ENCODE results near the gene TAF1B.

The TAF1B gene

DNA sequence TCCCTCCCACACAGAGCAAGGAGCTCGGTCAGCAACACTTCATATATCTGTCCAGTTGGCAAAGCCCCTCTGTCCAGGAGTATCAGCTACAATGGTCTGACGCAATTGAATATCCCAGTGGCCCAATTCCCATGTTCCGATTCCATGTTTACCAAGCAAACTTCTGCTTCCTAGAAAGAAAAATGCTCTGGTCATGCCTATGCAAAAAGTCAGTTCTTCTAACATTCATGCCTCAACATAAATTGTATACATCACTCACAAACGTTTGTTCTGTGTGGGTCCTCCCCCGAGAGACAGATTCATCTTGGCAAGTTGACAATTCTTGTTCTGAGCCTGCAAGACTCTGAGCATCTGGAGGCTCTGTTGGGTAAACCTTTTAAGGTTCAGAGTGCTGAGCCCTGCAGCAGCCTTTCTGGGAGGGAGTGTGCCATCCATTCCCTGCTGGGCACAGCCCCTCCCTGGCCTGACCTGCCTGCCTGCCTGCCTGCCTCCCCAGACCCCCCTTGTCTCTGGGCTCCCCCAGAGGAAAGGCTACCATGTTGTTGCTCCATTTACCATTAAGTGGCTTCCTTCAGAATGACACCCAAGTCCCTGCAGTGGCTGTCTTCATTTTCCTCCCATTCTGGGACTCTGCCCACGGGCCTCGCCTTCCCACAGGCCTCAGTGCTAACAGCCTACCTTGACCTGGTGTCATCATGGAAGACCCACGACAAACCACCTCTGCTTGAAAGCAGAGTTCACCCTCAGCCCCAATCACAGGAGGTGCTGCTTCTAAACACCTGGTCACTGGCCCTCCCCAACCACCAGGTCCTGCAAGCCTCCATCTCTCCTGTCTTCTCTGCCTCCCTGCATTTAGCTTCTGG is 37.6 kb upstream of the TAF1B start:
- Histone ChIP-seq H3K27me3 (ENCODE audit: insufficient read depth, insufficient read length) (no peaks in the 10 kb centered on the region), H3K36me3 (ENCODE audit: insufficient read depth, insufficient read length, low read length) (no peaks in the 10 kb centered on the region), H3K9me3 (ENCODE audit: insufficient read depth, low read length) (no peaks in the 10 kb centered on the region), H3K4me3 (ENCODE audit: insufficient read length, low read depth) (no peak overlapping the region), H3K9ac (ENCODE audit: insufficient read length, low read depth) (no peak overlapping the region), H3K4me1 (ENCODE audit: insufficient read depth, insufficient read length) (peaks cover 14% of the 10 kb centered on the region)
- no peak for DNase-seq (ENCODE audit: low read depth, low spot score)
- TF ChIP-seq YY1 (IDR thresholded peaks at IDR 0.05; ENCODE audit: insufficient read depth, insufficient read length) (no peak), ZNF274 (IDR thresholded peaks at IDR 0.05; ENCODE audit: low read depth, low read length) (no peak), SUZ12 (IDR thresholded peaks at IDR 0.05; ENCODE audit: extremely low read depth, insufficient read depth, insufficient read length) (no peak)

DNA sequence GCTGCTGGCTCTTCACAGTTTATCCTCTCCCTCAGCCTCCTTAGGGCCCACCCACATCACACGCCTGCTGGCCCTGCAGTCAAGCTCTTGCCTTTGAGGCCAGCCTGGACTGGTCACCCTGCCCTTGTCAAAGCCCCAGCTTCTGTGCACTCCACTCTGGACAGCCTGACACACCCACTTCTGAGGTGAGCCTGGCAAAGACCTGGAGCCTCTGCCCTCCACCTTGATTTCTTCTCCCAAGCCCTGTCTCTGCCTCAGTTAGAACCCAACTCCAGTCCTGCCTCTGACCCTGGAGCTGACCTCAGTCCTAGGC is 37.0 kb upstream of the TAF1B start:
- H3K4me3 ChIP-seq (ENCODE audit: insufficient read length, low read depth) = no peak overlapping the region
- H3K27me3 ChIP-seq (ENCODE audit: insufficient read depth, insufficient read length) = no peaks in the 10 kb centered on the region
- no peak for TF ChIP-seq YY1 (IDR thresholded peaks at IDR 0.05; ENCODE audit: insufficient read depth, insufficient read length)
- no peak for TF ChIP-seq SUZ12 (IDR thresholded peaks at IDR 0.05; ENCODE audit: extremely low read depth, insufficient read depth, insufficient read length)
- TF ChIP-seq ZNF274 (IDR thresholded peaks at IDR 0.05; ENCODE audit: low read depth, low read length) = no peak
- DNase-seq (ENCODE audit: low read depth, low spot score) = no peak
- no peaks in the 10 kb centered on the region for H3K9me3 ChIP-seq (ENCODE audit: insufficient read depth, low read length)
- H3K4me1 ChIP-seq (ENCODE audit: insufficient read depth, insufficient read length) = peaks cover 9% of the 10 kb centered on the region
- no peaks in the 10 kb centered on the region for H3K36me3 ChIP-seq (ENCODE audit: insufficient read depth, insufficient read length, low read length)
- H3K9ac ChIP-seq (ENCODE audit: insufficient read length, low read depth) = no peak overlapping the region

DNA sequence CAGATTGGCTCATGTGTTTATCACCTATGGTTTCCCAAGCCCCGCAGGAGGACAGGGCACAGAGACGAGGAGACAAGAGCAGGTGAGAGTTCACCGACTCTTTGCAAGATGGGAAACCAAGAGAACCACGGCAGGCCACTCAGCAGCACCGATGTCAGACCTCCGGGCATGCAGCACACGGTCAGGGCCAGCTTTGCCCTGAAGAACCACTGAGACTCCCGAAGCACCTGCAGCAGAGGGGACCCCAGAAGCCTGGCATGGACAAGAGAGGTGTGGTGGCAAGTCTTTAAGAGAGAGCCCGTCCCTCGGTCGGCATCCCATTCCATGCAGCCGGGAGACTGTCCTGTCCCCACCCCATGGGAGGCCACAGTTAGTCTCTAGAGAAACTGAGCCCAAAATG is 36.6 kb upstream of the TAF1B start:
- Histone ChIP-seq H3K4me3 (ENCODE audit: insufficient read length, low read depth) (no peak overlapping the region), H3K9me3 (ENCODE audit: insufficient read depth, low read length) (no peaks in the 10 kb centered on the region), H3K36me3 (ENCODE audit: insufficient read depth, insufficient read length, low read length) (no peaks in the 10 kb centered on the region), H3K4me1 (ENCODE audit: insufficient read depth, insufficient read length) (peaks cover 5% of the 10 kb centered on the region), H3K9ac (ENCODE audit: insufficient read length, low read depth) (no peak overlapping the region), H3K27me3 (ENCODE audit: insufficient read depth, insufficient read length) (no peaks in the 10 kb centered on the region)
- no peak for DNase-seq (ENCODE audit: low read depth, low spot score)
- no peak for TF ChIP-seq YY1 (IDR thresholded peaks at IDR 0.05; ENCODE audit: insufficient read depth, insufficient read length)
- TF ChIP-seq ZNF274 (IDR thresholded peaks at IDR 0.05; ENCODE audit: low read depth, low read length) = no peak
- no peak for TF ChIP-seq SUZ12 (IDR thresholded peaks at IDR 0.05; ENCODE audit: extremely low read depth, insufficient read depth, insufficient read length)

DNA sequence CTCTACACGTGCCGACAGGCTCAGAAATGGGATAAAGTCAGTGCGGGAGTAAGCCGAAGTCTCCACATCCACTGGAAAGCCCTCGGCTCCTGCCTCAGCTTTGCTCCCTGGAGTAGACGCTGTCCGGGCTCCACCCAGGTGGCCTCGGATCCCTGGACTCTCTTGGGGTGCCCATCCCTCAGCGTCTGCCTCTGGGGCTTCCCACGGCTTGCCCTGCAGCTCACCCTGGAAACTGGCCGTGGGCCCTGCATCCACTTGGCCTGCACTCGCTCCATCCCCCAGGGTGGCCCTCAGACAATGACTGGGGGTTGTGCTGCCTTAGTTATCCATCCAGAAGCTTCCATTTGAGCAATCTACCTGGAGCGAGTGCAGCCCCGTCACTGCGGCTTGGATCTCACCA is 36.2 kb upstream of the TAF1B start:
- Histone ChIP-seq H3K27me3 (ENCODE audit: insufficient read depth, insufficient read length) (no peaks in the 10 kb centered on the region), H3K4me3 (ENCODE audit: insufficient read length, low read depth) (no peak overlapping the region)
- TF ChIP-seq YY1 (IDR thresholded peaks at IDR 0.05; ENCODE audit: insufficient read depth, insufficient read length) (no peak), SUZ12 (IDR thresholded peaks at IDR 0.05; ENCODE audit: extremely low read depth, insufficient read depth, insufficient read length) (no peak), ZNF274 (IDR thresholded peaks at IDR 0.05; ENCODE audit: low read depth, low read length) (no peak)

DNA sequence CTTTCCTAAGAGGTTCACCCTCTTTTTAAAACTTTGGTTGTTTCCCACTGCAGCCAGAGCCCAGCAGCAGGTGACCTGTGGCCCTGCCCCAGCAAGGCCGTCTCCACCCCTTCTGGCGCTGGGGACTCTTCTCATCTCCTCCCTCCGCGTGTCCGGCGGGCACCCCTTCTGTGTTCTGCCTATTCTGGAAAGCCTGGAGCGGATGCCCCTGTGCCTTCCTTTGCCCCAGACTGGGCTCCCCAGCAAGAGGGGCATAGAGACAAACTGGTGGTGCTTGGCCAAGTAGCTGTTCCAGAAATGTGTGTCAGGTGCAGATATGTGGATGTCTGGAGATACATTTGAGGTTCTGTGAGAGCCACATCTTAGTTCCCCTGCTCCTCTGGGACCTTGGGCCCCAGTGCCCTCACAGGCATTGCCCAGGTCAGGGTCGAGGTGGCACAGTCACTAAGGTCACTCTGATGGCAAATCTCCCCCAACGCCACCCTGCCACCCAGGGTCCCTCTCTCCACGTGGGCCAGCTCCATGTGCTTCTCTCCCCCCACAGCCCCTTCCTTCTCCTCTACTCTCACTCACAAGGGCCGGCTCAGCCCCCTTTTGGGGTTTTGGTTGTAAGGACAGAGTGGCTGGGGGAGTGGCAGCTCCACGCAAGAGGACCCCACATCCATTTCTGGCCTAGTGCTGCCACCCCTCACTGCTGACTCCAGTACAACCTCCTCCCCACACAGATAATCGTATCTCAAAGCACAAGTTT is 35.5 kb upstream of the TAF1B start:
- no peaks in the 10 kb centered on the region for H3K27me3 ChIP-seq (ENCODE audit: insufficient read depth, insufficient read length)
- DNase-seq (ENCODE audit: low read depth, low spot score) = no peak
- TF ChIP-seq YY1 (IDR thresholded peaks at IDR 0.05; ENCODE audit: insufficient read depth, insufficient read length) = no peak
- no peak for TF ChIP-seq SUZ12 (IDR thresholded peaks at IDR 0.05; ENCODE audit: extremely low read depth, insufficient read depth, insufficient read length)
- TF ChIP-seq ZNF274 (IDR thresholded peaks at IDR 0.05; ENCODE audit: low read depth, low read length) = no peak
- no peak overlapping the region for H3K9ac ChIP-seq (ENCODE audit: insufficient read length, low read depth)
- no peaks in the 10 kb centered on the region for H3K9me3 ChIP-seq (ENCODE audit: insufficient read depth, low read length)
- H3K4me3 ChIP-seq (ENCODE audit: insufficient read length, low read depth) = no peak overlapping the region
- H3K4me1 ChIP-seq (ENCODE audit: insufficient read depth, insufficient read length) = no peaks in the 10 kb centered on the region
- no peaks in the 10 kb centered on the region for H3K36me3 ChIP-seq (ENCODE audit: insufficient read depth, insufficient read length, low read length)

More for the DNA sequence above, 36.2 kb upstream of the TAF1B start:
- no peak for DNase-seq (ENCODE audit: low read depth, low spot score)
- Histone ChIP-seq H3K4me1 (ENCODE audit: insufficient read depth, insufficient read length) (peaks cover 2% of the 10 kb centered on the region), H3K9me3 (ENCODE audit: insufficient read depth, low read length) (no peaks in the 10 kb centered on the region), H3K9ac (ENCODE audit: insufficient read length, low read depth) (no peak overlapping the region), H3K36me3 (ENCODE audit: insufficient read depth, insufficient read length, low read length) (no peaks in the 10 kb centered on the region)

DNA sequence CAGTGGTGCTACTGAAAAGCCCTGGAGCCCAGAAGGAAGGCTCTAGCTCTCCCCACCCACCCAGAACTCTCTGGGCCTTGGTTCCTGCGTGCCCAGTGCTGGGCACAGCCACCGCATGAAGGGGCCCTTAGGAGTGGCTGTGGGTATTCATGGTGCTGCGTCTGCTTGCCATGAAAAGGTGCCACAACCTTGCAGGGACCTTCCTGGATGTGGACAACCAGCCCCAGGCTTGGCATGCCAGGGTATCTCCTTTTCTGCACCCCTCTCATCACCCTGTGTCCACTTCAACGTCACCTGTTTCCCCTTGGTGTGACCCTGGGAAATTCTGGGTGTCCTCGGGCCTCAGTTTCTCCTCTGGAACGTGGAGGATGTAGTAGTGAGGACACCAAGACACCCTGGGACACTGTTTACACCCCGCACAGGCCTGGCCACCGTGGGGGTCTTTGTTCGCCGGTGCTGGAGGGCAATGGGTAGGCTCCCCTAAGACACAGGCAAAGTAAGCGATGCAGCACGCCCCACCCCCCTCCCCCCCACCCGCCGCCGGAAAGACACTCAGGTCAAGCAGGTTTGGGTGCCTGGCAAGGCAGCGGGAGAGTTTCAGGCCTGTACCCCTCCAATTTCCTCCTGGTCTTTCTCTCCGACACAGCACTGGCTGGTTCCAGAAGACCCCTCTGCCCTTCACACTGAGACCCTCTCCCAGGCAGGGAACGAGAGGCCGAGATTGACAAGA is 34.8 kb upstream of the TAF1B start:
- no peak for TF ChIP-seq YY1 (IDR thresholded peaks at IDR 0.05; ENCODE audit: insufficient read depth, insufficient read length)
- no peak for TF ChIP-seq SUZ12 (IDR thresholded peaks at IDR 0.05; ENCODE audit: extremely low read depth, insufficient read depth, insufficient read length)
- TF ChIP-seq ZNF274 (IDR thresholded peaks at IDR 0.05; ENCODE audit: low read depth, low read length) = no peak
- no peak overlapping the region for H3K9ac ChIP-seq (ENCODE audit: insufficient read length, low read depth)
- H3K36me3 ChIP-seq (ENCODE audit: insufficient read depth, insufficient read length, low read length) = no peaks in the 10 kb centered on the region
- no peaks in the 10 kb centered on the region for H3K9me3 ChIP-seq (ENCODE audit: insufficient read depth, low read length)
- H3K4me3 ChIP-seq (ENCODE audit: insufficient read length, low read depth) = no peak overlapping the region
- H3K4me1 ChIP-seq (ENCODE audit: insufficient read depth, insufficient read length) = peaks cover 3% of the 10 kb centered on the region
- H3K27me3 ChIP-seq (ENCODE audit: insufficient read depth, insufficient read length) = no peaks in the 10 kb centered on the region
- no peak for DNase-seq (ENCODE audit: low read depth, low spot score)

DNA sequence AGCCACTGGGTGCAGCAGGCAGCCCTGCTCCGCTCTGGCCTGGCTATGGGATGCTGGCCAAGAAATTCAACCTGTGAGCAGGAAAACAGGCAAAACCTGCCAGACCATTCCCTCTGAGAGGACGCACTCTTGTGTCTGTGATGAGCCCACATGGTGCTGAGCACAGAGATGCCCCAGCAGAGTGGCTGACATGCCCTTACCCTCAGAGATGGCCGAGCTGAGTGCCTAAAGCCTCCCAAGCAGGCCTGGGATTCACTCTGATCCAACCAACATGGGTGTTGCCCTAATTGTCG is 34.3 kb upstream of the TAF1B start:
- H3K4me3 ChIP-seq (ENCODE audit: insufficient read length, low read depth) = no peak overlapping the region
- H3K9me3 ChIP-seq (ENCODE audit: insufficient read depth, low read length) = no peaks in the 10 kb centered on the region
- no peak for DNase-seq (ENCODE audit: low read depth, low spot score)
- TF ChIP-seq SUZ12 (IDR thresholded peaks at IDR 0.05; ENCODE audit: extremely low read depth, insufficient read depth, insufficient read length) (no peak), YY1 (IDR thresholded peaks at IDR 0.05; ENCODE audit: insufficient read depth, insufficient read length) (no peak), ZNF274 (IDR thresholded peaks at IDR 0.05; ENCODE audit: low read depth, low read length) (no peak)
- no peak overlapping the region for H3K9ac ChIP-seq (ENCODE audit: insufficient read length, low read depth)
- H3K36me3 ChIP-seq (ENCODE audit: insufficient read depth, insufficient read length, low read length) = no peaks in the 10 kb centered on the region
- H3K27me3 ChIP-seq (ENCODE audit: insufficient read depth, insufficient read length) = no peaks in the 10 kb centered on the region
- peaks cover 4% of the 10 kb centered on the region for H3K4me1 ChIP-seq (ENCODE audit: insufficient read depth, insufficient read length)
